Endothelial cell of umbilical vein (primary cell): Measurements from ENCODE around the gene MAPKBP1. TPM values are rescaled to one million over a fixed set of nuclear protein-coding genes. Genes with fewer than 3 reads are reported as not detected.

Source experiments
- BruUV-seq: library from RNA; stranded (reverse); fragments of 400-500 nt; replicated peaks from 2 replicates; lab custom pipeline; 2021; lab: Mats Ljungman, UMichigan
- CTCF ChIA-PET: fragments of 300-600, 350-600 bp; sonication (Branson Sonifier 250); formaldehyde crosslinking; loops from one replicate; lab custom pipeline; 2021; ENCODE audit warnings: antibody characterized with exemption, inconsistent platforms; lab: Charles Lee
- POLR2A ChIA-PET: fragments of 300-600, 350-600 bp; sonication (Branson Sonifier 250); formaldehyde crosslinking; loops from one replicate; lab custom pipeline; 2021; ENCODE audit warnings: antibody characterized with exemption, inconsistent platforms; lab: Charles Lee
- DNase-seq: peaks from one replicate; pipeline ENCODE4 v3.0.0-alpha.2; 2011; ENCODE audit warnings: low read depth, low spot score
- FAIRE-seq: peaks from 2 replicates; lab custom pipeline; 2011; peaks lifted over from hg19 to GRCh38; lab: Jason Lieb, UNC
- H2AFZ ChIP-seq: 2 replicates; pipeline ENCODE4 v1.6.0; 2012; ENCODE audit warnings: low read depth, low read length, control low read depth, inconsistent platforms
- H3K27ac ChIP-seq: 2 replicates; pipeline ENCODE4 v1.5.1; 2011; ENCODE audit warnings: low read depth, mild to moderate bottlenecking, control low read depth, low read length, moderate library complexity; ENCODE audit not compliant: insufficient read depth
- H3K27me3 ChIP-seq, 2 experiments: 2 replicates each; pipeline versions ENCODE4 v1.6.0 to v1.6.1; 2011; ENCODE audit warnings: low read length in 2 of 2, mixed read lengths in 1 of 2; ENCODE audit not compliant: control insufficient read depth in 2 of 2, insufficient read depth in 2 of 2
- H3K36me3 ChIP-seq, 2 experiments: 2 replicates in 1 of 2; 3 replicates in 1 of 2; pipeline ENCODE4 v1.5.1; 2011; ENCODE audit warnings: low read length in 2 of 2, mild to moderate bottlenecking in 1 of 2, moderate library complexity in 1 of 2; ENCODE audit not compliant: control insufficient read depth in 2 of 2, insufficient read depth in 2 of 2; ENCODE audit errors: extremely low read depth in 1 of 2
- H3K4me1 ChIP-seq: 3 replicates; pipeline ENCODE4 v1.5.1; 2011; ENCODE audit warnings: mild to moderate bottlenecking, low read length; ENCODE audit not compliant: control insufficient read depth, insufficient read depth; ENCODE audit errors: extremely low read depth
- H3K4me2 ChIP-seq: 2 replicates; pipeline ENCODE4 v1.6.1; 2011; ENCODE audit warnings: low read length, control low read depth, mixed read lengths; ENCODE audit not compliant: insufficient read depth
- H3K4me3 ChIP-seq, 3 experiments: fragments of 200-600 bp in 1 of 3; sonication (generic), shearing (Covaris generic) in 1 of 3; replicated peaks in 1 of 3; 2 replicates each; pipeline ENCODE4 v1.5.1; 2011 to 2016; ENCODE audit warnings: control low read depth in 3 of 3, low read length in 3 of 3, mild to moderate bottlenecking in 2 of 3, inconsistent platforms in 1 of 3, low read depth in 1 of 3, moderate library complexity in 1 of 3; ENCODE audit not compliant: insufficient read depth in 1 of 3
- H3K79me2 ChIP-seq: 2 replicates; pipeline ENCODE4 v1.6.0; 2012; ENCODE audit warnings: low read length, inconsistent platforms; ENCODE audit not compliant: control insufficient read depth, insufficient read depth
- H3K9ac ChIP-seq: replicated peaks from 2 replicates; pipeline ENCODE3; 2011; ENCODE audit warnings: low read length, control low read depth; ENCODE audit not compliant: insufficient read depth; ENCODE audit errors: extremely low read depth
- H3K9me1 ChIP-seq: replicated peaks from 3 replicates; pipeline ENCODE4 v1.6.0; 2011; ENCODE audit warnings: mild to moderate bottlenecking, low read length; ENCODE audit not compliant: control insufficient read depth, insufficient read depth; ENCODE audit errors: extremely low read depth
- H3K9me3 ChIP-seq: replicated peaks from 2 replicates; pipeline ENCODE4 v1.5.1; 2012; ENCODE audit warnings: low read length, inconsistent platforms; ENCODE audit not compliant: control insufficient read depth, insufficient read depth
- H4K20me1 ChIP-seq: replicated peaks from 2 replicates; pipeline ENCODE3; 2011; ENCODE audit warnings: mild to moderate bottlenecking, low read length; ENCODE audit not compliant: control insufficient read depth, insufficient read depth; ENCODE audit errors: extremely low read depth
- CTCF ChIP-seq, 2 donors: IDR thresholded peaks; 1 replicate in 1 of 2; 2 replicates in 1 of 2; pipeline ENCODE4 v1.5.1; 2011; ENCODE audit warnings: low read length in 2 of 2, mild to moderate bottlenecking in 2 of 2, moderate library complexity in 2 of 2, control low read depth in 1 of 2, inconsistent platforms in 1 of 2, low read depth in 1 of 2; ENCODE audit not compliant: insufficient read depth in 1 of 2; ENCODE audit errors: extremely low read depth in 1 of 2
- EZH2 ChIP-seq: IDR thresholded peaks from 2 replicates; pipeline ENCODE4 v1.6.1; 2012; ENCODE audit warnings: borderline replicate concordance, low read depth, mild to moderate bottlenecking, moderate library complexity, low read length, inconsistent platforms; ENCODE audit not compliant: severe bottlenecking
- FOS ChIP-seq: IDR thresholded peaks from 2 replicates; pipeline ENCODE4 v1.6.1; 2011; ENCODE audit warnings: mild to moderate bottlenecking, low read length, moderate library complexity, borderline replicate concordance; ENCODE audit not compliant: insufficient read depth
- GATA2 ChIP-seq: IDR thresholded peaks from 2 replicates; pipeline ENCODE4 v1.7.0; 2011; ENCODE audit warnings: low read depth, mild to moderate bottlenecking, moderate library complexity, mixed read lengths, low read length; ENCODE audit not compliant: insufficient read length, insufficient read depth
- JUN ChIP-seq: IDR thresholded peaks from 2 replicates; pipeline ENCODE4 v1.6.1; 2011; ENCODE audit warnings: borderline replicate concordance, low read depth; ENCODE audit not compliant: insufficient read length, insufficient read depth
- MAX ChIP-seq: IDR thresholded peaks from 2 replicates; pipeline ENCODE4 v1.6.1; 2011; ENCODE audit not compliant: insufficient read depth, insufficient read length
- MYC ChIP-seq: IDR thresholded peaks from one replicate; pipeline ENCODE4 v1.6.1; 2011; ENCODE audit warnings: mild to moderate bottlenecking, low read depth, low read length
- POLR2A ChIP-seq: IDR thresholded peaks from 2 replicates; pipeline ENCODE4 v1.6.1; 2012; ENCODE audit warnings: low read depth, mild to moderate bottlenecking, control low read depth, low read length
- POLR2AphosphoS5 ChIP-seq: IDR thresholded peaks from 2 replicates; pipeline ENCODE4 v1.6.1; 2012; ENCODE audit warnings: low read depth, mild to moderate bottlenecking, control low read depth, low read length, moderate library complexity; ENCODE audit not compliant: insufficient read depth
- dilution Hi-C: fragments of 300-500 bp; cut with MboI; formaldehyde crosslinking; loops from one replicate; pipeline ENCODE4 v1.15.0; 2019; ENCODE audit warnings: low sequenced_read_pairs; ENCODE audit not compliant: extremely low pct_ligation_motif_present
- intact Hi-C: fragments of 100-400 bp; cut with micrococcal nuclease; formaldehyde crosslinking; loops from one replicate; pipeline ENCODE4 v1.10.0; 2022
- polyA plus RNA-seq, 4 experiments: library from polyadenylated mRNA; depleted of rRNA in 3 of 4; stranded (reverse) in 3 of 4; unstranded in 1 of 4; fragments of >200 nt; gene quantifications; 2 replicates each; pipeline versions ENCODE4 v1.2.1 to v1.2.3, GENCODE V29; 2011 to 2012; ENCODE audit warnings: missing spikeins in 1 of 4
- total RNA-seq: library from RNA; stranded (reverse); gene quantifications from 2 replicates; pipeline ENCODE4 v1.2.3, GENCODE V29; 2021

Gene MAPKBP1
- total and polyA plus RNA-seq, 2 donors (not counting 3 experiments of a cell fraction or from before 2014, with no cell fraction given): 12.3 to 55.8 TPM

- Histone ChIP-seq H3K79me2 (no peaks in the 10 kb centered on the region), H3K9me3 (no peaks in the 10 kb centered on the region), H3K4me1 (no peaks in the 10 kb centered on the region), H3K9me1 (no peaks in the 10 kb centered on the region), H3K27ac (no peak overlapping the region), H4K20me1 (no peaks in the 10 kb centered on the region), H3K4me3 (no peak overlapping the region), H2AFZ (no peak overlapping the region), H3K4me2 (no peak overlapping the region), H3K36me3 (peaks cover 12 to 50% of the 10 kb centered on the region in 2 experiments), H3K9ac (no peak overlapping the region), H3K27me3 (no peaks in the 10 kb centered on the region)
- TF ChIP-seq GATA2 (no peak), FOS (no peak), MYC (no peak), MAX (no peak), EZH2 (no peak), CTCF (IDR thresholded peaks at IDR 0.05; ENCODE audit: extremely low read depth in 1 of 2, insufficient read depth in 1 of 2, low read depth in 1 of 2, low read length in 2 of 2) (no peak), JUN (no peak), POLR2AphosphoS5 (no peak), POLR2A (no peak)
- ChIA-PET CTCF (interaction anchor here (1.2 to 1.3 kb wide), 2 partner anchors 10 to 218 kb away, joined by 5 to 6 read pairs; no protein-coding TSS in a partner anchor), POLR2A (interaction anchor here (0.7 kb wide), 1 partner anchor 337 kb away, joined by 7 read pairs; no protein-coding TSS in a partner anchor)
- FAIRE-seq (no peak), DNase-seq (no peak)
- intact Hi-C loops: no loop called here
- BruUV-seq: no TSS peak
- dilution Hi-C loops: no loop called here
Measured at GRCh38 chr15:41821831-41822230, 47.5 kb downstream of the MAPKBP1 start.
